Calu3 (cell line): Measurements from ENCODE around the gene LRRC40. TPM values are rescaled to one million over a fixed set of nuclear protein-coding genes. Genes with fewer than 3 reads are reported as not detected.

Experiments used
- BruUV-seq: library from RNA; stranded (reverse); fragments of 400-500 nt; replicated peaks from 2 replicates; lab custom pipeline; 2021; lab: Mats Ljungman, UMichigan
- CTCF ChIA-PET: fragments of 300-600 bp; sonication (Branson Sonifier 250); formaldehyde crosslinking; loops from one replicate; lab custom pipeline; 2022; ENCODE audit warnings: antibody characterized with exemption; lab: Charles Lee
- DNase-seq: peaks from one replicate; pipeline ENCODE4 v3.0.0; 2022
- H3K27ac Mint-ChIP-seq: one replicate; pipeline ENCODE4 v1.8.0; 2022; ENCODE audit warnings: mixed read lengths; ENCODE audit not compliant: unreplicated experiment
- H3K27me3 Mint-ChIP-seq: one replicate; pipeline ENCODE4 v1.8.0; 2022; ENCODE audit warnings: mixed read lengths; ENCODE audit not compliant: unreplicated experiment
- H3K36me3 Mint-ChIP-seq: one replicate; pipeline ENCODE4 v1.8.0; 2022; ENCODE audit warnings: mild to moderate bottlenecking, moderate library complexity, mixed read lengths; ENCODE audit not compliant: insufficient read depth, unreplicated experiment
- H3K4me1 Mint-ChIP-seq: one replicate; pipeline ENCODE4 v1.8.0; 2022; ENCODE audit warnings: mild to moderate bottlenecking, low read depth, mixed read lengths; ENCODE audit not compliant: unreplicated experiment
- H3K4me3 Mint-ChIP-seq: one replicate; pipeline ENCODE4 v1.8.0; 2022; ENCODE audit warnings: mild to moderate bottlenecking, low read depth, moderate library complexity, mixed read lengths; ENCODE audit not compliant: unreplicated experiment
- H3K9me3 Mint-ChIP-seq: one replicate; pipeline ENCODE4 v1.8.0; 2022; ENCODE audit warnings: low read depth, mixed read lengths; ENCODE audit not compliant: unreplicated experiment
- CTCF ChIP-seq: fragments of 200-600 bp; IDR thresholded peaks from one replicate; pipeline ENCODE4 v1.8.0; 2022; ENCODE audit warnings: antibody characterized with exemption; ENCODE audit not compliant: unreplicated experiment
- intact Hi-C: fragments of 100-400 bp; cut with micrococcal nuclease; formaldehyde crosslinking; loops from one replicate; pipeline ENCODE4 v1.10.0; 2022; ENCODE audit not compliant: unreplicated experiment
- total RNA-seq: library from RNA; stranded (reverse); gene quantifications from 2 replicates; pipeline ENCODE4 v1.2.3, GENCODE V29; 2022

LRRC40 gene
- total RNA-seq, 1 experiment from 2014 or later = 15.8 TPM

GRCh38 chr1:70204139-70204538 is 1.2 kb downstream of the LRRC40 start:
- Mint-ChIP-seq H3K27me3 (no peaks in the 10 kb centered on the region), H3K36me3 (peaks cover 36% of the 10 kb centered on the region), H3K27ac (peak overlapping the region; percentile 92)

GRCh38 chr1:70202173-70202758 is 3.1 kb downstream of the LRRC40 start:
- Mint-ChIP-seq H3K27me3 (no peaks in the 10 kb centered on the region), H3K36me3 (peaks cover 32% of the 10 kb centered on the region), H3K27ac (no peak overlapping the region), H3K4me3 (no peak overlapping the region), H3K4me1 (peaks cover 17% of the 10 kb centered on the region), H3K9me3 (no peaks in the 10 kb centered on the region)
- intact Hi-C loops = no loop called here
- DNase-seq = no peak
- BruUV-seq = no TSS peak
- TF ChIP-seq CTCF = no peak
- CTCF ChIA-PET = no interaction called here

More at GRCh38 chr1:70204139-70204538, 1.2 kb downstream of the LRRC40 start:
- Mint-ChIP-seq H3K9me3 (no peaks in the 10 kb centered on the region), H3K4me1 (peaks cover 24% of the 10 kb centered on the region), H3K4me3 (peak overlapping the region; percentile 92)
- CTCF ChIA-PET = no interaction called here
- TF ChIP-seq CTCF = no peak
- intact Hi-C loops = no loop called here
- BruUV-seq = no TSS peak
- DNase-seq = no peak

GRCh38 chr1:70200065-70200464 is 5.3 kb downstream of the LRRC40 start:
- Mint-ChIP-seq H3K27me3 (no peaks in the 10 kb centered on the region), H3K4me3 (no peak overlapping the region), H3K4me1 (peaks cover 17% of the 10 kb centered on the region), H3K36me3 (peaks cover 13% of the 10 kb centered on the region), H3K27ac (no peak overlapping the region), H3K9me3 (no peaks in the 10 kb centered on the region)
- no peak for TF ChIP-seq CTCF
- CTCF ChIA-PET = no interaction called here
- intact Hi-C loops = no loop called here
- DNase-seq = no peak
- BruUV-seq = no TSS peak

GRCh38 chr1:70196333-70196732 is 9.0 kb downstream of the LRRC40 start:
- intact Hi-C loops = no loop called here
- TF ChIP-seq CTCF = no peak
- H3K27me3 Mint-ChIP-seq = no peaks in the 10 kb centered on the region
- no peak overlapping the region for H3K27ac Mint-ChIP-seq
- no peak for DNase-seq
- H3K36me3 Mint-ChIP-seq = no peaks in the 10 kb centered on the region
- BruUV-seq = no TSS peak
- H3K4me1 Mint-ChIP-seq = no peaks in the 10 kb centered on the region
- CTCF ChIA-PET = no interaction called here
- no peaks in the 10 kb centered on the region for H3K9me3 Mint-ChIP-seq
- no peak overlapping the region for H3K4me3 Mint-ChIP-seq
